ENCODE measurements around the gene TMEM212. TPM values are rescaled to one million over a fixed set of nuclear protein-coding genes. Genes with fewer than 3 reads are reported as not detected.

TMEM212 gene
- total RNA-seq, 1 donor from 2014 or later, result 0.09 TPM

GRCh38 chr3:171829841-171830517 is 13.2 kb upstream of the TMEM212 start:
- no peak for DNase-seq (ENCODE audit: low spot score)
- H3K4me3 Mint-ChIP-seq (ENCODE audit: low read depth), result no peak overlapping the region
- no peaks in the 10 kb centered on the region for H3K9me3 Mint-ChIP-seq

GRCh38 chr3:171830518-171830875 is 12.7 kb upstream of the TMEM212 start:
- no peaks in the 10 kb centered on the region for H3K36me3 Mint-ChIP-seq (ENCODE audit: low read depth)
- H3K27ac Mint-ChIP-seq, result no peak overlapping the region
- intact Hi-C loops (cut with micrococcal nuclease), result no loop called here
- H3K9me3 Mint-ChIP-seq, result no peaks in the 10 kb centered on the region
- peaks cover 6% of the 10 kb centered on the region for H3K4me1 Mint-ChIP-seq (ENCODE audit: low read depth)
- H3K4me3 Mint-ChIP-seq (ENCODE audit: low read depth), result no peak overlapping the region
- peaks cover 37% of the 10 kb centered on the region for H3K27me3 Mint-ChIP-seq (ENCODE audit: low read depth)
- no peak for DNase-seq (ENCODE audit: low spot score)

More at GRCh38 chr3:171829841-171830517, 13.2 kb upstream of the TMEM212 start:
- Mint-ChIP-seq H3K4me1 (ENCODE audit: low read depth) (peaks cover 6% of the 10 kb centered on the region), H3K27me3 (ENCODE audit: low read depth) (peaks cover 38% of the 10 kb centered on the region), H3K27ac (no peak overlapping the region), H3K36me3 (ENCODE audit: low read depth) (no peaks in the 10 kb centered on the region)
- intact Hi-C loops (cut with micrococcal nuclease), result no loop called here

GRCh38 chr3:171831936-171832335 is 11.2 kb upstream of the TMEM212 start:
- Mint-ChIP-seq H3K27ac (no peak overlapping the region), H3K27me3 (ENCODE audit: low read depth) (peaks cover 36% of the 10 kb centered on the region), H3K4me3 (ENCODE audit: low read depth) (no peak overlapping the region), H3K36me3 (ENCODE audit: low read depth) (no peaks in the 10 kb centered on the region), H3K4me1 (ENCODE audit: low read depth) (peaks cover 6% of the 10 kb centered on the region), H3K9me3 (no peaks in the 10 kb centered on the region)
- no peak for DNase-seq (ENCODE audit: low spot score)
- intact Hi-C loops (cut with micrococcal nuclease), result no loop called here

GRCh38 chr3:171832989-171833388 is 10.2 kb upstream of the TMEM212 start:
- no peak for DNase-seq (ENCODE audit: low spot score)
- no peak overlapping the region for H3K4me3 Mint-ChIP-seq (ENCODE audit: low read depth)
- H3K27me3 Mint-ChIP-seq (ENCODE audit: low read depth), result peaks cover 34% of the 10 kb centered on the region
- H3K36me3 Mint-ChIP-seq (ENCODE audit: low read depth), result no peaks in the 10 kb centered on the region
- H3K4me1 Mint-ChIP-seq (ENCODE audit: low read depth), result peaks cover 2% of the 10 kb centered on the region
- no peaks in the 10 kb centered on the region for H3K9me3 Mint-ChIP-seq
- no peak overlapping the region for H3K27ac Mint-ChIP-seq
- intact Hi-C loops (cut with micrococcal nuclease), result no loop called here

GRCh38 chr3:171833789-171834460 is 9.2 kb upstream of the TMEM212 start:
- H3K36me3 Mint-ChIP-seq (ENCODE audit: low read depth), result no peaks in the 10 kb centered on the region
- no peak overlapping the region for H3K27ac Mint-ChIP-seq
- peaks cover 38% of the 10 kb centered on the region for H3K27me3 Mint-ChIP-seq (ENCODE audit: low read depth)
- DNase-seq (ENCODE audit: low spot score), result no peak
- intact Hi-C loops (cut with micrococcal nuclease), result loop anchor here (2.0 kb wide), 1 partner anchor 187 kb away; no protein-coding TSS in a partner anchor
- H3K9me3 Mint-ChIP-seq, result no peaks in the 10 kb centered on the region
- H3K4me3 Mint-ChIP-seq (ENCODE audit: low read depth), result no peak overlapping the region
- H3K4me1 Mint-ChIP-seq (ENCODE audit: low read depth), result no peaks in the 10 kb centered on the region

- DNase-seq (ENCODE audit: low spot score), result no peak
- no peak overlapping the region for H3K4me3 Mint-ChIP-seq (ENCODE audit: low read depth)
- H3K27ac Mint-ChIP-seq, result no peak overlapping the region
- intact Hi-C loops (cut with micrococcal nuclease), result loop anchor here (2.0 kb wide), 1 partner anchor 188 kb away; no protein-coding TSS in a partner anchor
- peaks cover 40% of the 10 kb centered on the region for H3K27me3 Mint-ChIP-seq (ENCODE audit: low read depth)
- no peaks in the 10 kb centered on the region for H3K9me3 Mint-ChIP-seq
- H3K4me1 Mint-ChIP-seq (ENCODE audit: low read depth), result no peaks in the 10 kb centered on the region
- no peaks in the 10 kb centered on the region for H3K36me3 Mint-ChIP-seq (ENCODE audit: low read depth)
These were observed 8.7 kb upstream of the TMEM212 start for GRCh38 chr3:171834461-171834801.

- H3K4me3 Mint-ChIP-seq (ENCODE audit: low read depth), result no peak overlapping the region
- DNase-seq (ENCODE audit: low spot score), result no peak
- intact Hi-C loops (cut with micrococcal nuclease), result loop anchor here (2.0 kb wide), 1 partner anchor 188 kb away; no protein-coding TSS in a partner anchor
- H3K27ac Mint-ChIP-seq, result no peak overlapping the region
- no peaks in the 10 kb centered on the region for H3K4me1 Mint-ChIP-seq (ENCODE audit: low read depth)
- no peaks in the 10 kb centered on the region for H3K36me3 Mint-ChIP-seq (ENCODE audit: low read depth)
- no peaks in the 10 kb centered on the region for H3K9me3 Mint-ChIP-seq
- peaks cover 36% of the 10 kb centered on the region for H3K27me3 Mint-ChIP-seq (ENCODE audit: low read depth)
These were observed 8.0 kb upstream of the TMEM212 start for GRCh38 chr3:171835116-171835515.

GRCh38 chr3:171835613-171836012 is 7.5 kb upstream of the TMEM212 start:
- intact Hi-C loops (cut with micrococcal nuclease), result loop anchor here (2.0 kb wide), 1 partner anchor 189 kb away; no protein-coding TSS in a partner anchor
- Mint-ChIP-seq H3K9me3 (no peaks in the 10 kb centered on the region), H3K4me3 (ENCODE audit: low read depth) (no peak overlapping the region), H3K27me3 (ENCODE audit: low read depth) (peaks cover 35% of the 10 kb centered on the region), H3K36me3 (ENCODE audit: low read depth) (no peaks in the 10 kb centered on the region), H3K4me1 (ENCODE audit: low read depth) (no peaks in the 10 kb centered on the region), H3K27ac (no peak overlapping the region)
- DNase-seq (ENCODE audit: low spot score), result no peak

- no peak overlapping the region for H3K4me3 Mint-ChIP-seq (ENCODE audit: low read depth)
- no peaks in the 10 kb centered on the region for H3K9me3 Mint-ChIP-seq
- no peak for DNase-seq (ENCODE audit: low spot score)
- peaks cover 38% of the 10 kb centered on the region for H3K27me3 Mint-ChIP-seq (ENCODE audit: low read depth)
- no peaks in the 10 kb centered on the region for H3K36me3 Mint-ChIP-seq (ENCODE audit: low read depth)
- H3K27ac Mint-ChIP-seq, result no peak overlapping the region
- intact Hi-C loops (cut with micrococcal nuclease), result no loop called here
- no peaks in the 10 kb centered on the region for H3K4me1 Mint-ChIP-seq (ENCODE audit: low read depth)
These were observed 6.3 kb upstream of the TMEM212 start for GRCh38 chr3:171836855-171837254.

GRCh38 chr3:171837698-171838097 is 5.5 kb upstream of the TMEM212 start:
- no peak for DNase-seq (ENCODE audit: low spot score)
- Mint-ChIP-seq H3K9me3 (no peaks in the 10 kb centered on the region), H3K4me1 (ENCODE audit: low read depth) (no peaks in the 10 kb centered on the region), H3K36me3 (ENCODE audit: low read depth) (no peaks in the 10 kb centered on the region), H3K27ac (no peak overlapping the region), H3K27me3 (ENCODE audit: low read depth) (peaks cover 33% of the 10 kb centered on the region), H3K4me3 (ENCODE audit: low read depth) (no peak overlapping the region)
- intact Hi-C loops (cut with micrococcal nuclease), result no loop called here

- Mint-ChIP-seq H3K27ac (no peak overlapping the region), H3K9me3 (no peaks in the 10 kb centered on the region), H3K27me3 (ENCODE audit: low read depth) (peaks cover 29% of the 10 kb centered on the region), H3K4me3 (ENCODE audit: low read depth) (no peak overlapping the region), H3K4me1 (ENCODE audit: low read depth) (no peaks in the 10 kb centered on the region), H3K36me3 (ENCODE audit: low read depth) (no peaks in the 10 kb centered on the region)
- intact Hi-C loops (cut with micrococcal nuclease), result no loop called here
- DNase-seq (ENCODE audit: low spot score), result no peak
These were observed 4.9 kb upstream of the TMEM212 start for GRCh38 chr3:171838218-171838720.

- H3K36me3 Mint-ChIP-seq (ENCODE audit: low read depth), result no peaks in the 10 kb centered on the region
- no peaks in the 10 kb centered on the region for H3K9me3 Mint-ChIP-seq
- no peak overlapping the region for H3K27ac Mint-ChIP-seq
- H3K4me3 Mint-ChIP-seq (ENCODE audit: low read depth), result no peak overlapping the region
- no peaks in the 10 kb centered on the region for H3K4me1 Mint-ChIP-seq (ENCODE audit: low read depth)
- intact Hi-C loops (cut with micrococcal nuclease), result no loop called here
- peaks cover 29% of the 10 kb centered on the region for H3K27me3 Mint-ChIP-seq (ENCODE audit: low read depth)
- DNase-seq (ENCODE audit: low spot score), result no peak
These were observed 3.9 kb upstream of the TMEM212 start for GRCh38 chr3:171839270-171839669.

- H3K27ac Mint-ChIP-seq, result no peak overlapping the region
- no peaks in the 10 kb centered on the region for H3K9me3 Mint-ChIP-seq
- no peak for DNase-seq (ENCODE audit: low spot score)
- intact Hi-C loops (cut with micrococcal nuclease), result loop anchor here (10.0 kb wide), 2 partner anchors 194 to 264 kb away; partner anchors contain the start of gene FNDC3B
- H3K36me3 Mint-ChIP-seq (ENCODE audit: low read depth), result no peaks in the 10 kb centered on the region
- H3K4me3 Mint-ChIP-seq (ENCODE audit: low read depth), result no peak overlapping the region
- H3K4me1 Mint-ChIP-seq (ENCODE audit: low read depth), result peaks cover 1% of the 10 kb centered on the region
- peaks cover 26% of the 10 kb centered on the region for H3K27me3 Mint-ChIP-seq (ENCODE audit: low read depth)
These were observed 2.7 kb upstream of the TMEM212 start for GRCh38 chr3:171840445-171840810.

All from activated T-helper 2 cell treated with anti-CD3 and anti-CD28 coated beads, Interferon-gamma antibody, Interleukin-2, Interleukin-4, amounts not matched to agents 10 μg/mL and 5 μg/mL and 100 μg/mL, durations not matched to agents 14 hours and 24 hours and 36 hours (primary cell).